ENCODE data around the gene IQSEC1. TPM values are rescaled to one million over a fixed set of nuclear protein-coding genes. Genes with fewer than 3 reads are reported as not detected.

Gene IQSEC1
- total RNA-seq, 6 experiments from 2014 or later, result 21.1 to 25.1 (median 21.9) TPM

DNA sequence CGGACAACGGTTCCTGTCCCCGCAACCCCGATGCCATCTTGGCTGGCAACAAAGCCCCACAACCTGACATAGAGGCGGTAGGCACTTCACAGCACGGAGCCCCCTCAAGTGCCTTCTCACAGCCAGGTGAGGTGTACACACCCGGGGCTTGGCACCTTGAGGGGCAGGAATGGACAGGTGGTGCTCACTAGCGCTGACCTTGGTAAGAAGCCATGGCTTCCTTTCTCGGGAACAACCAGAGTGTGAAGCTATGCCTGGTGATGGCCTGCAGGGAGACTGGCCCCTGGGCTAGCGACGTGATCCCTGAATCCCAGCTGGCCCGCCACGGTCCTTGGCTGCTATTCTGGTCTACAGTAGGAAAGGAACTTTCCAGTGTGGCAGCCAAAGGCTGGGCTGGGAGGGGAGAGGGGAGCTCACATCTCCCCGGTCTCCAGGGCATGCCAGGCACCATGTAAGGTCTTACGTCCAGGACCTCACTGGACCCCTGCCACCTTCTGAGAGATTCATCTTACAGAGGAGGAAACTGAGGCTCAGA lies 161.3 kb downstream of the IQSEC1 start:
- H3K9me3 Mint-ChIP-seq, result no peaks in the 10 kb centered on the region
- DNase-seq, result no peak
- TF ChIP-seq, protein P1, sequence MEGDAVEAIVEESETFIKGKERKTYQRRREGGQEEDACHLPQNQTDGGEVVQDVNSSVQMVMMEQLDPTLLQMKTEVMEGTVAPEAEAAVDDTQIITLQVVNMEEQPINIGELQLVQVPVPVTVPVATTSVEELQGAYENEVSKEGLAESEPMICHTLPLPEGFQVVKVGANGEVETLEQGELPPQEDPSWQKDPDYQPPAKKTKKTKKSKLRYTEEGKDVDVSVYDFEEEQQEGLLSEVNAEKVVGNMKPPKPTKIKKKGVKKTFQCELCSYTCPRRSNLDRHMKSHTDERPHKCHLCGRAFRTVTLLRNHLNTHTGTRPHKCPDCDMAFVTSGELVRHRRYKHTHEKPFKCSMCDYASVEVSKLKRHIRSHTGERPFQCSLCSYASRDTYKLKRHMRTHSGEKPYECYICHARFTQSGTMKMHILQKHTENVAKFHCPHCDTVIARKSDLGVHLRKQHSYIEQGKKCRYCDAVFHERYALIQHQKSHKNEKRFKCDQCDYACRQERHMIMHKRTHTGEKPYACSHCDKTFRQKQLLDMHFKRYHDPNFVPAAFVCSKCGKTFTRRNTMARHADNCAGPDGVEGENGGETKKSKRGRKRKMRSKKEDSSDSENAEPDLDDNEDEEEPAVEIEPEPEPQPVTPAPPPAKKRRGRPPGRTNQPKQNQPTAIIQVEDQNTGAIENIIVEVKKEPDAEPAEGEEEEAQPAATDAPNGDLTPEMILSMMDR (IDR thresholded peaks at IDR 0.05), result no peak
- H3K4me1 Mint-ChIP-seq (ENCODE audit: low read depth), result no peaks in the 10 kb centered on the region; the same call in 1 of the 2 replicates
- H3K27ac Mint-ChIP-seq, result no peak overlapping the region
- no peaks in the 10 kb centered on the region for H3K27me3 Mint-ChIP-seq (ENCODE audit: insufficient read depth)
- no peaks in the 10 kb centered on the region for H3K36me3 Mint-ChIP-seq (ENCODE audit: low read depth)
- H3K4me3 Mint-ChIP-seq, result no peak overlapping the region

DNA sequence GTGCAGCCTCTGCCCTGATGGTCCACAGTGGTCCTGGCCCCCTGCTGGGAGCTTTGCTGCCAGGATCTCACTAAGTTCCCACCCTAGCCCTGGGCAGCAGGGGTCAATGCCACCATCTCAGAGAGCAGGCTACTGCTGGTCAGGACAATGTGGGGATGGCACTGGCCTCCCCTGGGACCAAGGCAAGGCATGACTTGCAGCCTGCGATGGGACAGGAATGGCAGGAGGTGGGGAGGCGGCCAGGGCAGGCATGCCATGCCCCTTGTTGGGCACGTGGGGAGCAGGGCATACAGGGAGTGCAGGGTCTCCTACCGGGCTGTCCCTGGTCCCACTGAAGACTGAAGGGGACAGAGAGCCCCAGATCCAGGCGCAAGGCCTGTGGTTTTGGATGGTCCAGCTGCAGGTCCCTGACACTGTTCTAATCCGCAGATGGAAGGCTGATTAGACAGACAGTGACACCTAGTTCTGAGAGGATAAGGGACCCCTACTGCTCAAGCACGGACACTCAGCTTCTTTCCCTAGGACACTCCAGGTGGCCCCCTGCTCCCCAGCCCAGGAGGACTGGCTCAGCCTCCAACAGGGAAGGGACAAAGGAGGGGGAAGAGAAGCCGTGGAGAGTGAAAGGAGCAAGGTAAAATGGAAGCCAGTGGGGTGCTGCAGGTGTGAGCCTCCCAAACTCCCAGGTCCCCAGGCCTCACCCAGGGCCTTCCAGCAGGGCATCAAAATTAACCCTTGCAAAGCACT lies 162.7 kb downstream of the IQSEC1 start:
- H3K4me3 Mint-ChIP-seq, result no peak overlapping the region
- H3K9me3 Mint-ChIP-seq, result no peaks in the 10 kb centered on the region
- no peaks in the 10 kb centered on the region for H3K36me3 Mint-ChIP-seq (ENCODE audit: low read depth)
- no peaks in the 10 kb centered on the region; the same call in 1 of the 2 replicates for H3K4me1 Mint-ChIP-seq (ENCODE audit: low read depth)
- no peak for DNase-seq
- TF ChIP-seq, protein P1 (IDR thresholded peaks at IDR 0.05), result no peak
- H3K27me3 Mint-ChIP-seq (ENCODE audit: insufficient read depth), result no peaks in the 10 kb centered on the region
- no peak overlapping the region for H3K27ac Mint-ChIP-seq

DNA sequence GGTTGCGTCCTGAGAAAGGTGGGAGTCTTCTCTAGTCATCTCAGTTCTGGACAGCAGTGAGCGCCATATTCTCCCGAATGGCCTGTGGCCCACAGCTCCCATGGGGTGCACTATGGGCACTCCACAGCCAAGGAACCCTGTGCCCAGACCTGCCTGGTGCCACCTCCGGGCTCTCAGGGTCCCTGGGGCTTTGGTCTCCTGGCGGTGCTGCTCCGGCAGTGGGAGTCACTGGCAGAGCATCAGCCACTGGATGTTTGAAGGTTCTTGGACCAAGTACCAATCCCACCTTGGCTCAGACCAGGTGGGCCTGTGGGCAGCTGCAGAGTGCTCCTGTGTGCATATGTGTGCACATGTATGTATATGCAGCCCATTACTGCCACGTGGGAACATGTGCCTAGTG lies 163.5 kb downstream of the IQSEC1 start:
- no peak overlapping the region for H3K4me3 Mint-ChIP-seq
- no peak overlapping the region for H3K27ac Mint-ChIP-seq
- TF ChIP-seq, protein P1 (IDR thresholded peaks at IDR 0.05), result no peak
- no peaks in the 10 kb centered on the region; the same call in 1 of the 2 replicates for H3K27me3 Mint-ChIP-seq (ENCODE audit: insufficient read depth)
- no peaks in the 10 kb centered on the region; the same call in 1 of the 2 replicates for H3K4me1 Mint-ChIP-seq (ENCODE audit: low read depth)
- H3K9me3 Mint-ChIP-seq, result no peaks in the 10 kb centered on the region
- no peak for DNase-seq
- no peaks in the 10 kb centered on the region for H3K36me3 Mint-ChIP-seq (ENCODE audit: low read depth)

DNA sequence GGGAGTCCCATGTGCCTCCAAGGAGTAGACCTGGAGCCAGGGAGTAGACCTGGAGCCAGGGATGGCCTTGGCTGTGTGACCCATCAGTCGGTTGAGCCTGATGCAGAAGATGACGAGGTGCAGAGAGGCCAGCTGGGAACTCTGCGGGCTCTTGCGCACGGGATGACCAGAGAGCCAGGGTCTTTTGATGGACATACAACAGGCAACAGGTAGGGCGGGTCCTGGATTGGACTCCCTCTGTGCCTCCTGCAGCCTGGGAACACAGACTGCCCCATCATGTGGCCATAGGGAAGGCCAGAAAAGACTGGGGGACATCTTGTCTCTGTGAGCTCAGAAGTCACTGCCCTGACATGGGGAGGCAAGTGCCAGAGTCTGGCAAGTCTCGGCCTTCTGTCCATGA lies 164.4 kb downstream of the IQSEC1 start:
- no peaks in the 10 kb centered on the region for H3K36me3 Mint-ChIP-seq (ENCODE audit: low read depth)
- no peak overlapping the region for H3K27ac Mint-ChIP-seq
- no peaks in the 10 kb centered on the region for H3K4me1 Mint-ChIP-seq (ENCODE audit: low read depth)
- DNase-seq, result no peak
- TF ChIP-seq, protein P1 (IDR thresholded peaks at IDR 0.05), result no peak
- H3K4me3 Mint-ChIP-seq, result no peak overlapping the region
- H3K27me3 Mint-ChIP-seq (ENCODE audit: insufficient read depth), result no peaks in the 10 kb centered on the region; the same call in 1 of the 2 replicates
- no peaks in the 10 kb centered on the region for H3K9me3 Mint-ChIP-seq

DNA sequence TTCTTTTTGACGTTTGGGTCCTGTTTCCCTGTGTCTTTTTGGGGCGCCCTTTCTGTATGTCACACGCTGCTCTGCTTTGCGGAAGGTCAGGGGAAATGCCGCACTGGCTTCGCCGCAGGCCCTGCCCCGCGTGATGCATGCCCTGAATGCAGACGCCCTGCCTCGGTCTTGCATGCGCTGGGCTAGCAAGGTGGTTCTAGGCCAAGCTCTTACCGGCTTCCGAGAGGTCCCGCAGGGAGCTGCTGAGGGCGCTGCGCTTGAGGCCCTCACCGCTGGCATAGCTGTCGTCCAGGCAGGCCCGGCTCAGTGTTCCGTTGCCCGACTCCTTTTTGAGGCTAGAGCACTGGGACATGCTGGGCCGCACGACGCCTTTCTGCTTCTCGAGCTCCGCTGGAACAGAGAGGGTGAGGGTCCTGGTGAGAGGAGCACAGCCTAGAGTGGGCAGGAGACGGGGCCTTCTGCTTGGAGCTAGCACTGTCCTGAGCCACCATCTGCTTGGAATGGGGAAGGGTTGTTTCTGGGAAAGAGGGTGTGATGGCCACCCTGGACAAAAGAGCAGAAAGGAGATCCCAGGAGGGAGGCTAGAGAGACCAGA lies 165.0 kb downstream of the IQSEC1 start:
- H3K27ac Mint-ChIP-seq, result no peak overlapping the region
- no peaks in the 10 kb centered on the region for H3K9me3 Mint-ChIP-seq
- no peaks in the 10 kb centered on the region for H3K36me3 Mint-ChIP-seq (ENCODE audit: low read depth)
- H3K4me3 Mint-ChIP-seq, result no peak overlapping the region
- no peak for DNase-seq
- H3K27me3 Mint-ChIP-seq (ENCODE audit: insufficient read depth), result no peaks in the 10 kb centered on the region; the same call in 1 of the 2 replicates
- TF ChIP-seq, protein P1 (IDR thresholded peaks at IDR 0.05), result no peak
- no peaks in the 10 kb centered on the region for H3K4me1 Mint-ChIP-seq (ENCODE audit: low read depth)

All from HFFc6 (cell line).